SK-N-SH (cell line): ENCODE data around the gene UBIAD1. TPM values are rescaled to one million over a fixed set of nuclear protein-coding genes. Genes with fewer than 3 reads are reported as not detected.

Experiments used
- CTCF ChIA-PET: fragments of 300-600, 350-600 bp; formaldehyde crosslinking; extraction: SDS; loops from one replicate; lab custom pipeline; 2021; lab: Yijun Ruan, JAX
- POLR2A ChIA-PET: fragments of 350-600 bp; sonication (Branson Sonifier 250); formaldehyde crosslinking; extraction: SDS; loops from one replicate; lab custom pipeline; 2020; ENCODE audit warnings: antibody characterized with exemption, inconsistent platforms; lab: Yijun Ruan, JAX
- DNase-seq: peaks from one replicate; pipeline ENCODE4 v3.0.0; 2012
- H2AFZ ChIP-seq: fragments of 200-600 bp; sonication (generic); 2 replicates; pipeline ENCODE4 v1.8.1; 2016; ENCODE audit warnings: antibody characterized with exemption, mild to moderate bottlenecking, low read depth
- H3F3A ChIP-seq: fragments of 200-600 bp; sonication (generic); replicated peaks from 2 replicates; pipeline ENCODE3; 2016; ENCODE audit warnings: antibody characterized with exemption, mild to moderate bottlenecking; ENCODE audit not compliant: insufficient read depth
- H3K27ac ChIP-seq, 2 experiments: fragments of 200-500 bp in 1 of 2; fragments of 200-600 bp in 1 of 2; sonication (Bioruptor generic) in 1 of 2; sonication (generic), shearing (Covaris generic) in 1 of 2; 2 replicates each; pipeline versions ENCODE4 v1.5.1 to v1.6.1; 2014 to 2016; ENCODE audit warnings: low read depth in 2 of 2, inconsistent platforms in 1 of 2, low read length in 1 of 2, mild to moderate bottlenecking in 1 of 2, mixed read lengths in 1 of 2
- H3K27me3 ChIP-seq: fragments of 200-600 bp; sonication (generic), shearing (Covaris generic); 2 replicates; pipeline ENCODE4 v1.6.1; 2016; ENCODE audit warnings: mixed run types; ENCODE audit not compliant: insufficient read depth
- H3K36me3 ChIP-seq, 2 experiments: fragments of 200-500 bp in 1 of 2; fragments of 200-600 bp in 1 of 2; sonication (Bioruptor generic) in 1 of 2; sonication (generic) in 1 of 2; replicated peaks in 1 of 2; 2 replicates each; pipeline versions ENCODE3 to v1.5.1; 2014 to 2016; ENCODE audit warnings: low read length in 1 of 2, mild to moderate bottlenecking in 1 of 2; ENCODE audit not compliant: insufficient read depth in 2 of 2, control insufficient read depth in 1 of 2
- H3K4me1 ChIP-seq, 2 experiments: fragments of 200-500 bp in 1 of 2; fragments of 200-600 bp in 1 of 2; sonication (Bioruptor generic) in 1 of 2; sonication (generic), shearing (Covaris generic) in 1 of 2; 2 replicates each; pipeline versions ENCODE4 v1.5.1 to v1.6.1; 2014 to 2016; ENCODE audit warnings: low read depth in 1 of 2, low read length in 1 of 2, mixed run types in 1 of 2; ENCODE audit not compliant: insufficient read depth in 2 of 2, control insufficient read depth in 1 of 2
- H3K4me2 ChIP-seq: fragments of 200-600 bp; sonication (generic), shearing (Covaris generic); 2 replicates; pipeline ENCODE4 v1.6.1; 2017; ENCODE audit warnings: mixed run types
- H3K4me3 ChIP-seq, 2 experiments: fragments of 200-500 bp in 1 of 2; fragments of 200-600 bp in 1 of 2; sonication (Bioruptor generic) in 1 of 2; sonication (generic), shearing (Covaris generic) in 1 of 2; 2 replicates each; pipeline versions ENCODE4 v1.5.1 to v1.8.1; 2014 to 2016; ENCODE audit warnings: low read depth in 2 of 2, inconsistent platforms in 1 of 2, low read length in 1 of 2, mild to moderate bottlenecking in 1 of 2, mixed read lengths in 1 of 2, moderate library complexity in 1 of 2
- H3K79me2 ChIP-seq: fragments of 200-600 bp; sonication (generic); 2 replicates; pipeline ENCODE4 v1.8.1; 2017; ENCODE audit warnings: mild to moderate bottlenecking; ENCODE audit not compliant: insufficient read depth
- H3K9ac ChIP-seq: fragments of 200-600 bp; sonication (generic); 2 replicates; pipeline ENCODE4 v1.6.1; 2017; ENCODE audit warnings: mixed run types
- H3K9me2 ChIP-seq: fragments of 200-600 bp; sonication (generic); 2 replicates; pipeline ENCODE4 v1.6.1; 2017; ENCODE audit warnings: mixed run types
- H3K9me3 ChIP-seq: fragments of 200-600 bp; sonication (generic); 2 replicates; pipeline ENCODE4 v1.6.1; 2017; ENCODE audit warnings: mixed run types, mild to moderate bottlenecking, moderate library complexity
- H4K20me1 ChIP-seq: fragments of 200-600 bp; sonication (generic); 2 replicates; pipeline ENCODE4 v1.6.1; 2017; ENCODE audit warnings: mild to moderate bottlenecking, mixed run types; ENCODE audit not compliant: insufficient read depth
- CHD2 ChIP-seq: fragments of 150-350 bp; IDR thresholded peaks from 2 replicates; pipeline ENCODE4 v1.6.1; 2018; ENCODE audit warnings: low read length; ENCODE audit not compliant: partially characterized antibody
- ELF1 ChIP-seq: IDR thresholded peaks from 2 replicates; pipeline ENCODE4 v1.4.0; 2012
- EP300 ChIP-seq, 2 experiments: IDR thresholded peaks; 2 replicates each; pipeline versions ENCODE4 v1.4.0 to v1.6.1; 2012; ENCODE audit warnings: borderline replicate concordance in 1 of 2, low read depth in 1 of 2, low read length in 1 of 2
- EZH2phosphoT487 ChIP-seq: fragments of 200-600 bp; sonication (generic); IDR thresholded peaks from 2 replicates; pipeline ENCODE4 v1.6.1; 2017; ENCODE audit warnings: low read depth, mixed run types, mild to moderate bottlenecking, antibody characterized with exemption, moderate library complexity, borderline replicate concordance
- FOSL2 ChIP-seq: IDR thresholded peaks from 2 replicates; pipeline ENCODE4 v1.4.0; 2012; ENCODE audit warnings: low read depth, mild to moderate bottlenecking, moderate library complexity, borderline replicate concordance
- FOXJ3 ChIP-seq: sonication (generic); formaldehyde crosslinking; IDR thresholded peaks from 2 replicates; pipeline ENCODE4 v1.5.1; 2020; ENCODE audit warnings: mild to moderate bottlenecking, missing genetic modification reagents
- GATA2 ChIP-seq: sonication (generic); formaldehyde crosslinking; IDR thresholded peaks from 2 replicates; pipeline ENCODE4 v1.5.0; 2020; ENCODE audit warnings: mild to moderate bottlenecking, missing genetic modification reagents
- JUND ChIP-seq: IDR thresholded peaks from 2 replicates; pipeline ENCODE4 v1.4.0; 2012
- MEF2A ChIP-seq: IDR thresholded peaks from 2 replicates; pipeline ENCODE4 v1.4.0; 2012; ENCODE audit warnings: low read depth, borderline replicate concordance
- MXI1 ChIP-seq: IDR thresholded peaks from 2 replicates; pipeline ENCODE4 v1.6.1; 2012; ENCODE audit warnings: mild to moderate bottlenecking, low read depth, low read length, improper control_type of control experiment
- RCOR1 ChIP-seq: fragments of 150-350 bp; IDR thresholded peaks from 2 replicates; pipeline ENCODE4 v1.6.1; 2017; ENCODE audit warnings: antibody characterized with exemption, low read length
- RXRA ChIP-seq: IDR thresholded peaks from 2 replicates; pipeline ENCODE4 v1.4.0; 2012; ENCODE audit warnings: low read depth, mild to moderate bottlenecking, borderline replicate concordance
- SIN3A ChIP-seq: IDR thresholded peaks from 2 replicates; pipeline ENCODE4 v1.6.1; 2012; ENCODE audit warnings: low read depth, mild to moderate bottlenecking, low read length, moderate library complexity, borderline replicate concordance
- TAF1 ChIP-seq: IDR thresholded peaks from 2 replicates; pipeline ENCODE4 v1.6.1; 2012; ENCODE audit warnings: low read depth, mild to moderate bottlenecking, low read length, moderate library complexity, borderline replicate concordance
- whole genome bisulfite sequencing: methylation state at CpG from one replicate; pipeline ENCODE4 v1.1.6; 2017; ENCODE audit warnings: low lambda C conversion rate; 5-methylcytosine and 5-hydroxymethylcytosine counted together
- polyA plus RNA-seq, 3 experiments: library from polyadenylated mRNA; depleted of rRNA; stranded (reverse); fragments of >200 nt; gene quantifications; 2 replicates each; pipeline ENCODE4 v1.2.3, GENCODE V29; 2012
- TF ChIP-seq, protein P1 (sequence below): IDR thresholded peaks from 2 replicates; pipeline ENCODE4 v1.4.0; 2012; ENCODE audit warnings: low read depth, borderline replicate concordance

The UBIAD1 gene
- polyA plus RNA-seq, 1 of the 3 experiments (the other 2 are of a cell fraction) = 13.7 TPM

DNA sequence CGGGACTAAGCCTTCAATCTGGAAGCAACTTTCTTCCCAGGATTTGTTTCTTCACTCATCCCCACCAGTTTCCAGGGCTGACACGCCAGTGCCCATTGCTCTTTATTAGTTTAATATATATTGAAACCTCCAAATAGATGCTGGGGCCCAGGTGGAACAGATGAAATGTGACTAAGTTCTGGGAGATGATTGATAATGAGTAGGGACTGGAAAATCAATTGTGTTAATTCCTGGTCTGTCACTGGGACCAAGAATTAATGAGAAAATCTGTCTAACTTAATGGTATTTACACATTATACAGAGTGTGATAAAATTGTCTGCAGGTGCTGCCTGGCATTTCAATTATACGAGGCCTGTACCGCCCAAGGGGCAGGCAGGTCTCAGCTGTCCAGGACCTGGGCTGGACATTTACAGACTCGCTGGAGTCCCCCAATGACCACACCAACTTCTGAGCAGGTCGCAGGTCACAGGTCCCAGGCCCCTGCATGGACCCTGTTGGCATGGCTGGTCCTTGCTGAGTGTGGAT is 35.8 kb downstream of the UBIAD1 start:
- no peak overlapping the region for H3K4me3 ChIP-seq
- peaks cover 0 to 29% of the 10 kb centered on the region in 2 experiments; a peak in 1 of 4 replicates for H3K4me1 ChIP-seq
- POLR2A ChIA-PET = no interaction called here
- 58% methylated on average over 5 of the region's 6 CpGs for WGBS
- no peaks in the 10 kb centered on the region for H3F3A ChIP-seq
- H3K9me3 ChIP-seq = no peaks in the 10 kb centered on the region
- H3K27me3 ChIP-seq = no peaks in the 10 kb centered on the region
- peak overlapping the region in 1 of 2 experiments; percentile 62; a peak in 2 of 4 replicates for H3K27ac ChIP-seq
- no peaks in the 10 kb centered on the region for H4K20me1 ChIP-seq
- CTCF ChIA-PET = interaction anchor here (1.0 kb wide), 1 partner anchor 12 kb away, joined by 3 read pairs; no protein-coding TSS in a partner anchor
- H3K4me2 ChIP-seq = no peak overlapping the region
- no peaks in the 10 kb centered on the region for H3K79me2 ChIP-seq
- H2AFZ ChIP-seq = no peak overlapping the region
- H3K9ac ChIP-seq = no peak overlapping the region
- no peaks in the 10 kb centered on the region for H3K9me2 ChIP-seq
- H3K36me3 ChIP-seq = no peaks in the 10 kb centered on the region
- TF ChIP-seq TAF1 (no peak), EP300 (IDR thresholded peaks at IDR 0.05; ENCODE audit: borderline replicate concordance in 1 of 2, low read depth in 1 of 2, low read length in 1 of 2) (peak in 1 of 2 experiments; percentile 48; a peak in 1 of 4 replicates)
- no peak for DNase-seq

DNA sequence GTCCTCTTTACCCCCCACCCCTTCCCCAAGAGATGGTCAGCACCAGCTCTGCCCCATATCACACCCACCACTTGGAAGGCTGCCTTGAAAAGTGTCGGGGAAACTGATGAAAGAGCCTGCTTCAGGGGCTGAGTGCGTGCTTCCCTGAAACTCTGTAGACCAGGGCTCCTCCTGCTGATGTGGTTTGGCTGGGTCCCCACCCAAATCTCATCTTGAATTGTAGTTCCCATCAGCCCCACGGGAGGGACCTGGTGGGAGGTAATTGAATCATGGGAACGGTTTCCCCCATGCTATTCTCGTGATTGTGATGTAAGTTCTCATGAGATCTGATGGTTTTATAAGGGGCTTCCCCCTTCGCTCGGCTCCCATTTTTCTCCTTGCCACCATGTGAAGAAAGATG is 36.4 kb downstream of the UBIAD1 start:
- POLR2A ChIA-PET = no interaction called here
- TF ChIP-seq EZH2phosphoT487 (no peak), MXI1 (no peak), ELF1 (no peak), JUND (no peak)
- peaks cover 0 to 29% of the 10 kb centered on the region in 2 experiments; a peak in 1 of 4 replicates for H3K4me1 ChIP-seq
- H2AFZ ChIP-seq = no peak overlapping the region
- no peak for DNase-seq
- no peak overlapping the region for H3K4me2 ChIP-seq
- WGBS = 74% methylated on average over 5 of the region's 7 CpGs
- H3K36me3 ChIP-seq = no peaks in the 10 kb centered on the region
- H3K27ac ChIP-seq = peak overlapping the region in 1 of 2 experiments; percentile 62; a peak in 2 of 4 replicates
- H3K27me3 ChIP-seq = no peaks in the 10 kb centered on the region
- no peaks in the 10 kb centered on the region for H3F3A ChIP-seq
- no peaks in the 10 kb centered on the region for H3K79me2 ChIP-seq
- H3K9me2 ChIP-seq = no peaks in the 10 kb centered on the region
- no peaks in the 10 kb centered on the region for H4K20me1 ChIP-seq
- no peak overlapping the region for H3K9ac ChIP-seq
- no peaks in the 10 kb centered on the region for H3K9me3 ChIP-seq
- no peak overlapping the region for H3K4me3 ChIP-seq
- CTCF ChIA-PET = interaction anchor here (1.0 kb wide), 1 partner anchor 11 kb away, joined by 3 read pairs; no protein-coding TSS in a partner anchor

DNA sequence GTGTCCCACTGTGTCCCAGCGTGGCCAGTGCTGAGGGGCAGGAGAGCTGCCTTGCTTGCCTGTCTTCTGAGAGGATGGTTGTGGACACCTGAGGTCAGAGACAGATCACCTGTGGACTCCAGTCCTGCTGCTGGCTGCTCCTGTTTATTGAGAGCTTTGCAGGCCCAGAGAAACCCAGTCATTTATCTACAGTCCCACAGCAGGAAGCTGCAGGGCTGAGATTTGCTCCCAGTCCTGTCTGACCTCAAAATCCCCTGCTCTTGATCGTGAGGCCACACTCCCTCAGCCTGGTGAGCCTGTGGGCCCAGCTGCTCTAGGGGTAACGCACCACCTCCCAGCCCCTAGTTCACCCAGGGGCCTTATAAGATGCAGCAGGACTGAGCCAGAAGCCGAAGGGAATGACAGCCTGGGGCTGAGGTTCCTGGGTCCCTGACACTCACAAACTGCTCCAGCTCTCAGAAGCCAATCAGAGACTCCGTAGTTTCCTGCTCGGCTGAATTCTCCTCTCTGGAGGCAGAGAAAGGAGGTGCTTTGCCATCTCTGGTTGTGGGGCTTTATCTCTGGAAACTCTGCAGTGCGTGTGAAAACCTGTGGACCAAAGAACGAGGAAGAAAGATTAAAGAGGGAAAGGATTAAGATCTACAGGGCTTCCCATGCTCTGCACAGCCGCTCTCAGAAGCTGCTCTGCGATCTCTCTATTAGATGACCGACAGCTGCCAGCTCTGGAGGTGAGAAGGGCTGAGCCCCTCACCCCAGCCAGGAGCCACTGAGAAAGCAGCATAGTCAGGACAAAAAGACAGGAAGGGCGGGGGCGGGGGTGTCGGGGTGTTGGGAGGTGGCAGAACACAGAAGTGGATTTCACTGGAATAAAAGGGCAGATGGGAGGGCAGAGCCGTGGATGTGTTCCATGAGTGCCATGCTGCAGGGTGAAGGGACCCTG is 39.1 kb downstream of the UBIAD1 start:
- Histone ChIP-seq H3K79me2 (no peaks in the 10 kb centered on the region), H3K9me3 (no peaks in the 10 kb centered on the region), H2AFZ (no peak overlapping the region), H3K9me2 (no peaks in the 10 kb centered on the region), H3K27ac (peak overlapping the region in 1 of 2 experiments; percentile 28; a peak in 1 of 4 replicates), H3K36me3 (no peaks in the 10 kb centered on the region), H4K20me1 (no peaks in the 10 kb centered on the region), H3K4me2 (no peak overlapping the region), H3F3A (no peaks in the 10 kb centered on the region), H3K9ac (no peak overlapping the region), H3K4me3 (no peak overlapping the region), H3K27me3 (no peaks in the 10 kb centered on the region), H3K4me1 (peaks cover 0 to 29% of the 10 kb centered on the region in 2 experiments; a peak in 1 of 4 replicates)
- ChIA-PET POLR2A (interaction anchor here (1.0 to 1.1 kb wide), 2 partner anchors 11 to 19 kb away, joined by 3 to 6 read pairs; no protein-coding TSS in a partner anchor), CTCF (interaction anchor here (1.0 to 2.6 kb wide), 7 partner anchors 9 to 333 kb away, joined by 3 to 13 read pairs (median 7); no protein-coding TSS in a partner anchor)
- DNase-seq = no peak
- 51% methylated on average over 13 of the region's 15 CpGs for WGBS
- TF ChIP-seq MEF2A (no peak), MXI1 (no peak), CHD2 (no peak), TAF1 (no peak), FOSL2 (no peak), GATA2 (CRISPR knock-in tag) (no peak), RXRA (no peak), EP300 (IDR thresholded peaks at IDR 0.05; ENCODE audit: borderline replicate concordance in 1 of 2, low read depth in 1 of 2, low read length in 1 of 2) (no peak), FOXJ3 (CRISPR knock-in tag) (no peak), RCOR1 (no peak), SIN3A (no peak)
- TF ChIP-seq, protein P1, sequence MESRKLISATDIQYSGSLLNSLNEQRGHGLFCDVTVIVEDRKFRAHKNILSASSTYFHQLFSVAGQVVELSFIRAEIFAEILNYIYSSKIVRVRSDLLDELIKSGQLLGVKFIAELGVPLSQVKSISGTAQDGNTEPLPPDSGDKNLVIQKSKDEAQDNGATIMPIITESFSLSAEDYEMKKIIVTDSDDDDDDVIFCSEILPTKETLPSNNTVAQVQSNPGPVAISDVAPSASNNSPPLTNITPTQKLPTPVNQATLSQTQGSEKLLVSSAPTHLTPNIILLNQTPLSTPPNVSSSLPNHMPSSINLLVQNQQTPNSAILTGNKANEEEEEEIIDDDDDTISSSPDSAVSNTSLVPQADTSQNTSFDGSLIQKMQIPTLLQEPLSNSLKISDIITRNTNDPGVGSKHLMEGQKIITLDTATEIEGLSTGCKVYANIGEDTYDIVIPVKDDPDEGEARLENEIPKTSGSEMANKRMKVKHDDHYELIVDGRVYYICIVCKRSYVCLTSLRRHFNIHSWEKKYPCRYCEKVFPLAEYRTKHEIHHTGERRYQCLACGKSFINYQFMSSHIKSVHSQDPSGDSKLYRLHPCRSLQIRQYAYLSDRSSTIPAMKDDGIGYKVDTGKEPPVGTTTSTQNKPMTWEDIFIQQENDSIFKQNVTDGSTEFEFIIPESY = no peak
